Naive thymus-derived CD8-positive, alpha-beta T cell (primary cell): ENCODE data around the gene MYORG. TPM values are rescaled to one million over a fixed set of nuclear protein-coding genes. Genes with fewer than 3 reads are reported as not detected.

Experiments used
- ATAC-seq, 2 donors: fragments of 150-1000 bp; cut with Tn5 transposase in 1 of 2; sonication (Bioruptor Pico), chemical (Tn5 transposase) in 1 of 2; 1 replicate in 1 of 2; 2 replicates in 1 of 2; pipeline ENCODE4 v1.10.0; 2021; ENCODE audit warnings: mild to moderate bottlenecking in 2 of 2, moderate library complexity in 2 of 2
- POLR2A ChIA-PET: fragments of 350-600 bp; sonication (Branson Sonifier 250); formaldehyde crosslinking; loops from one replicate; lab custom pipeline; 2021; ENCODE audit warnings: antibody characterized with exemption; lab: Charles Lee
- DNase-seq, 10 donors: peaks; one replicate each; pipeline versions ENCODE4 v3.0.0 to v3.0.0-alpha.2; 2020 to 2022
- H3K27ac Mint-ChIP-seq, 10 donors: one replicate each; pipeline ENCODE4 v1.8.0; 2020 to 2022; ENCODE audit warnings: mild to moderate bottlenecking in 10 of 10, mixed read lengths in 10 of 10, moderate library complexity in 4 of 10, inconsistent platforms in 1 of 10
- H3K27me3 Mint-ChIP-seq, 5 donors: one replicate each; pipeline ENCODE4 v1.8.0; 2021 to 2022; ENCODE audit warnings: mixed read lengths in 5 of 5
- H3K36me3 Mint-ChIP-seq, 3 donors: one replicate each; pipeline ENCODE4 v1.8.0; 2020 to 2022; ENCODE audit warnings: mixed read lengths in 3 of 3, mild to moderate bottlenecking in 2 of 3, inconsistent platforms in 1 of 3
- H3K4me1 Mint-ChIP-seq, 4 donors: one replicate each; pipeline ENCODE4 v1.8.0; 2021 to 2022; ENCODE audit warnings: mixed read lengths in 4 of 4
- H3K4me3 Mint-ChIP-seq, 10 donors: one replicate each; pipeline ENCODE4 v1.8.0; 2020 to 2022; ENCODE audit warnings: mild to moderate bottlenecking in 10 of 10, mixed read lengths in 10 of 10, moderate library complexity in 6 of 10, inconsistent platforms in 1 of 10
- H3K9me3 Mint-ChIP-seq, 9 donors: one replicate each; pipeline ENCODE4 v1.8.0; 2020 to 2022; ENCODE audit warnings: mixed read lengths in 9 of 9, mild to moderate bottlenecking in 3 of 9, inconsistent platforms in 1 of 9, moderate library complexity in 1 of 9
- polyA plus RNA-seq, 3 donors: library from polyadenylated mRNA; unstranded; fragments of 300-500 nt; fragmentation: Illumina TruSeq; gene quantifications; one replicate each; pipeline ENCODE4 v1.2.3, GENCODE V29; 2021
- total RNA-seq, 8 experiments: library from RNA in 2 of 8; stranded (reverse) in 2 of 8; gene quantifications; one replicate each; pipeline ENCODE4 v1.2.3 and lab custom pipeline; 2021 to 2026

Gene MYORG
- total and polyA plus RNA-seq, 5 experiments from 2014 or later = 0.17 to 1.5 (median 0.39) TPM

DNA sequence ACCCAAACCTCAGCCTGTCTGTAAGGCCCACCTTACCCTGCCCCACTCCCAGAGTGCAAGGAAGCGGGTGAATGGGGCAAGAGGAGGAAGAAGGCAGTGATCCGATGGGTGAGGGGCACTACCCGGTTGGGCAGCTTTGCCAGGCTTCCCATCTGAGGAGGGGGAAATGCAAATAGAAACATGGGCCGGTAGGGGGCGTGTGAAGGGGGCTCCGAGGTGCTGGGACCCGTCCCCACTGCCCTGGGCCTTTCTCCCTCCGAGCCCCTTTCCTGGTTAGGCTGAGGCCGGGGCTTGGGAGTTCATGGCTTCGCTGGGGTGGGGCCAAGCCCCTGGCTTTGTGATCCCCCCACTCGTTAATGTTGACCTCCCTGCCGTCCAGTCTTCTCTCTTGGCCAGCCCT is 23.6 kb upstream of the MYORG start:
- H3K27me3 Mint-ChIP-seq = no peaks in the 10 kb centered on the region
- H3K27ac Mint-ChIP-seq = no peak overlapping the region
- H3K9me3 Mint-ChIP-seq = no peaks in the 10 kb centered on the region
- no peak for DNase-seq
- peaks cover 0 to 2% (median 0%) of the 10 kb centered on the region in 4 donors for H3K4me1 Mint-ChIP-seq
- no peak overlapping the region for H3K4me3 Mint-ChIP-seq
- H3K36me3 Mint-ChIP-seq = peaks cover 0 to 37% (median 13%) of the 10 kb centered on the region in 3 donors
- POLR2A ChIA-PET = interaction anchor here (0.6 kb wide), 1 partner anchor 15 kb away, joined by 5 read pairs; no protein-coding TSS in a partner anchor
- ATAC-seq = no peak

DNA sequence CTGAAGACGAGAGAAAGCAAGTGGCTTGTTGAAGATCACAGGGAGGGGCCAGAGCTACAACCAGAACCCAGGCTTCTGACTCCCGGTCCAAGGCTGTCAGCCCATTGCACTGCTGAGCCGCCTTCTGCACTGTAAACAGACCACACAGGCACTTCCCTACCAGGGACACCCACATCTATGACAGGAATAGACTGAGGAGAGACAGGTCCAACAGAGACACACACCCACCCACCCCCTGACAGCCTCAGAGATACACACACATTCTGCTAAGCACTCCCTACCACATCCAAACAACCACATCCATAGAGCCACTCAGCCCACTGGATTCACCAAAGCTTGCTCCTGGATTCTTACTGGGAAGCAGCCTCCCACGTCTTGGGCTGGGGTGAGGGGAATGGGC is 23.0 kb upstream of the MYORG start:
- Mint-ChIP-seq H3K9me3 (no peaks in the 10 kb centered on the region), H3K4me3 (no peak overlapping the region), H3K4me1 (peaks cover 0 to 2% (median 0%) of the 10 kb centered on the region in 4 donors), H3K36me3 (peaks cover 0 to 33% (median 10%) of the 10 kb centered on the region in 3 donors), H3K27me3 (no peaks in the 10 kb centered on the region), H3K27ac (peak overlapping the region in 1 of 10 donors; percentile 16)
- POLR2A ChIA-PET = no interaction called here
- ATAC-seq (no peak), DNase-seq (no peak)

DNA sequence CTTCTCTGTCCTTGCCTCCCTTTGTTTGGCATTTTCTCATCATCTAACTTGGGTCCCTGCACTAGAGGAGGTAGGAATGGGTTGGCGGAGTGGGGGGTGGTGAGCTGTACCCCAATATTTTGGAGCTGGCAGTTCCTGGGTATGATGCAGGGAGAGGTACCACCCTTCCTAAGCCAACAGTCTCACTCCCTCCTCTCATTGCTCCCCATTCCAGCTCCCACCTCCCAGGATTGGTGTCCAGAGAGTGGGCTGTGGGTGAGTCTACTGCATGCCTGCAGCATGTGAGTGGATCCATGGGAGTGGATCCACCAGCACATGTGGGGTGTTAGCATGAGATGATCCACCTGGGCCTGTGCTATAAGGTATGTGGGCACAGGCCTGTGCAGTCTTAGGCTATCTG is 22.2 kb upstream of the MYORG start:
- Mint-ChIP-seq H3K27ac (no peak overlapping the region), H3K9me3 (no peaks in the 10 kb centered on the region), H3K36me3 (peaks cover 0 to 30% (median 10%) of the 10 kb centered on the region in 3 donors), H3K27me3 (no peaks in the 10 kb centered on the region), H3K4me1 (peaks cover 0 to 2% (median 0%) of the 10 kb centered on the region in 4 donors), H3K4me3 (no peak overlapping the region)
- POLR2A ChIA-PET = no interaction called here
- no peak for ATAC-seq
- DNase-seq = no peak

DNA sequence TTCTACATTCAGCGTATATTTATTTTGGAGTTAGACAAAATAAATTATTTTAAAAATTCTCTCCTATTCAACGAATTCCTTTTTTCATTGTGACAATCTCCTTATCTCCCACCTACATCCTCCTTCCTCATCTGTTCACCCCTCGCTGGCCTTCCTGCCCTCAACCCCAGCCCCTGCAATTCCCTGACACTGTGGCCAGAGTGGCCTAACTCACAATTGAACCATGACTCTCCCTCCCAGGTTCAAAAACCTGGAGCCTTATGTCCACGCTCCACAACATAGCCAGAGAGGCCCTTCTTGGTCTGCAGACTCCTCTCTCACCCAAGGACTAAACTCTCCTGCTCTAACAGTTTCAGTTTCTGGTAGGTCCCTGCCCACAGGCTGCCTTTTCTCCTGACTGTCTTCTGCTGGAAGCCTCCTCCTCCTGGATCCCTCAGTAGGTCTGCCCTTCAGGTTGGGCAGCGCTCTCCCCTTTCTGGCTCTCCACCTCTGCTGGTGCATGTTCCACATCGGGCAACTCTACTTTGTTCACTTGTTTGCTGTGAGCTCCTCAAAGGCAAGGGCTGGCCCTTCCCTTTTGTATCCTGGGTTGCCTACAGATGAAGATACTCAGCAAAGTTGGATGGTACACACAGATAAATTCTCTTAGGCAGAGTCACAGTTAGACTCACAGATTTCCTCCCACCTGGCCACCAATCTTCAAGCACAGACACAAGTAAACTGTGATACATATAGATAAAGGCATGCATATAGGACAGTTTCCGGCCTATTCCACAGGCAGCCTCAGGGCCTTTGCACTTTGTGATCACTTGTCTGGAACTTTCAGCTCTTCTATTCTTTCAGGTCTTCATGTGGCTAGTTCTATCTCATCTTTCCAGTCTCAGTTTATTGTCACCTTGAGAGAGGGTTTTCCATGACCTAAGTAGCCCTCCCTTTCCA is 19.8 kb upstream of the MYORG start:
- Mint-ChIP-seq H3K27ac (no peak overlapping the region), H3K4me1 (peaks cover 0 to 2% (median 0%) of the 10 kb centered on the region in 4 donors), H3K36me3 (peaks cover 0 to 13% (median 8%) of the 10 kb centered on the region in 3 donors), H3K27me3 (peaks cover 0 to 4% (median 0%) of the 10 kb centered on the region in 5 donors), H3K4me3 (no peak overlapping the region), H3K9me3 (no peaks in the 10 kb centered on the region)
- no peak for DNase-seq
- ATAC-seq = no peak
- POLR2A ChIA-PET = no interaction called here

DNA sequence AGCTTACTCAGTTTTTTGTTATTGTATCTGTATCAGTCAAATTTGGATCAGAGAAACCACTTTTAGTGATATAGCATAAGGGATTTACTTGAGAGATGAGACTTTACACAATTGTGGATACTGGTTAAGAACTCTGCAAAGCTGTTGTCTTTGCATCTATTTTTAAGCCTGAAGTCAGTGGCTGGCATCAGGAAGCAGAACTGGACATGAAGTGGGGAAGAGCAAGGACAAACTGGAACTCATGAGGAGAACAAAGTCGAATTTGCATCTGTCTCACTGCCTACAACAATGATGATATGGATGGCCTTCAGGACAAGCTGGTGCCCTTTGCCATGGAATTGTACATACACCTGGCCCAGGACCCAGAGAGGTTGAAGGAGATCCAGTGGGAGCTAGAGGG is 15.8 kb upstream of the MYORG start:
- DNase-seq (no peak), ATAC-seq (no peak)
- H3K9me3 Mint-ChIP-seq = no peaks in the 10 kb centered on the region
- H3K4me3 Mint-ChIP-seq = no peak overlapping the region
- H3K36me3 Mint-ChIP-seq = peaks cover 0 to 4% (median 2%) of the 10 kb centered on the region in 3 donors
- H3K27me3 Mint-ChIP-seq = peaks cover 0 to 15% (median 0%) of the 10 kb centered on the region in 5 donors
- POLR2A ChIA-PET = interaction anchor here (1.0 kb wide), 1 partner anchor 12 kb away, joined by 3 read pairs; no protein-coding TSS in a partner anchor
- H3K27ac Mint-ChIP-seq = no peak overlapping the region
- H3K4me1 Mint-ChIP-seq = no peaks in the 10 kb centered on the region

DNA sequence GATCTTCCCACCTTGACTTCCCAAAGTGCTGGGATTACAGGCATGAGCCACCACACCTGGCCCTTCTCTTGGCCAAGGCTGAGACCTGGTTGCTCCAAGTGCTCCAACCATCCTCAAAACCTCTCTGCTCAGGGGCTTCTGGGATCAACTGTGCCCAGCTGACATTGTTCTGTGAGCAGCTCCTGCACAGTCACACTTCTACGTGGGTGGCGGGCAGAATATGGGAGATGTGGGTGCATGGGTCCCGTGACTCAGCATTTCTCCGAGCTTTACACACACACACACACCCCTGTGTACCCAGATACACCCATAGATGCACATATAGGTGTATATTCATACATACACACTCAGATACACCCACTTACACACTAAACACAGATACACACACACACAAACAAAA is 10.5 kb upstream of the MYORG start:
- DNase-seq (no peak), ATAC-seq (no peak)
- peaks cover 0 to 4% (median 2%) of the 10 kb centered on the region in 3 donors for H3K36me3 Mint-ChIP-seq
- peaks cover 0 to 6% (median 3%) of the 10 kb centered on the region in 4 donors for H3K4me1 Mint-ChIP-seq
- POLR2A ChIA-PET = no interaction called here
- H3K9me3 Mint-ChIP-seq = no peaks in the 10 kb centered on the region
- H3K27ac Mint-ChIP-seq = no peak overlapping the region
- peaks cover 0 to 12% (median 0%) of the 10 kb centered on the region in 5 donors for H3K27me3 Mint-ChIP-seq
- H3K4me3 Mint-ChIP-seq = no peak overlapping the region

DNA sequence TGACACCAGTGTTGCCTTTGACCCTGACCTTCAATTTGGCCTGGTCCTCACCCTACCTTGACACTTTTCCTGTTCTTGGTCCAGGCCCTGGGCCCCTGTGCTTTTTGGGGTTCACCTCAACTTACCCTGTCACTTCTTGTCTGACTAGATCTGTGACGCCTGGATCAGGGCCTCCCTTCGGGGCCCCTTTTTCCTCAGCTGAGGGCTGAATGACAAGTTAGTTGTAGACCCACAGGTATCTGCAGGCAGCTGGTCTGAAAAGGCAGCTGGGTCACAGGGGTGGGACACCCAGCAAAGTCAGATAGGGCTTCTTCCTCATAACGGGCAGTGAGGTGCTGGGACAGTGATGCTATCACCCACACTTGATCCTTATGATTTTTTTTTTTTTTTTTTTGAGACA is 10.0 kb upstream of the MYORG start:
- H3K9me3 Mint-ChIP-seq = no peaks in the 10 kb centered on the region
- no peak overlapping the region for H3K4me3 Mint-ChIP-seq
- POLR2A ChIA-PET = no interaction called here
- H3K4me1 Mint-ChIP-seq = peaks cover 2 to 8% (median 5%) of the 10 kb centered on the region in 4 donors
- DNase-seq (no peak), ATAC-seq (no peak)
- H3K27me3 Mint-ChIP-seq = peaks cover 0 to 12% (median 0%) of the 10 kb centered on the region in 5 donors
- H3K36me3 Mint-ChIP-seq = peaks cover 0 to 4% (median 2%) of the 10 kb centered on the region in 3 donors
- no peak overlapping the region for H3K27ac Mint-ChIP-seq

DNA sequence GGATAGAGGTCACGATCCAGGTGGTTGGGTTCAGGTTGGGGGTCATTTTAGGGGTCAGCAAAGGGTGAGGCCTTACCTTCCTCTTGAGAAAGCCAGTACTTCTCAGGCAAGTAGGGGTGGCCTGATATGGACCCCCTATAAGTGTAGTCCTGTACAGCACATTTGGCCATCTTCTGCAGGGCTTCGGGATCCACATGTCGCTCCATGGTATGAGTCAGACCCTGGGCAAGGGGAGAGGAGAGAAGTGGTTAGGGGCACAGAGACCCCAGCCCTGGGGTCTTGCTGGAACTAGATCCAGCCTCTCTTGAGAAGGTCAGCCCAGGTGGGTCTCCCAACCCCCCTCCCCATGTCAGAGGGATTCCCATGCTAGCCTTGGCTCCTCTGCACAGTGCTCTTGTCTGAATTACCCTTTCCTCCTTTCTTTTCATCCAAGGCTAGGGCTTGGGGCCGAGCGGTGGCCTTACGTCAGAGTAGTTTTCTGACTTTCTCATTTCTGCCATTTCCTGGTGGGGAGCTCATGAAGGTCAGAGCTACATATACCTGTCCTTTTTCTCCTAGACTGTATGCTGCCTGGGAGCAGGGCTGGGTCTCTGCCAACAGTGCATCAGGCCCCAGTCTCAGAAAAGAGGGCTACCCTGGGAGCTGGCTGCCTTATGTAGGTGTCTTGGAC is 9.0 kb upstream of the MYORG start:
- peaks cover 0 to 3% (median 0%) of the 10 kb centered on the region in 5 donors for H3K27me3 Mint-ChIP-seq
- no peak overlapping the region for H3K4me3 Mint-ChIP-seq
- ATAC-seq (no peak), DNase-seq (no peak)
- POLR2A ChIA-PET = interaction anchor here (0.7 kb wide), 1 partner anchor 15 kb away, joined by 5 read pairs; no protein-coding TSS in a partner anchor
- peak overlapping the region in 1 of 10 donors; percentile 13 for H3K27ac Mint-ChIP-seq
- peaks cover 0 to 4% (median 2%) of the 10 kb centered on the region in 3 donors for H3K36me3 Mint-ChIP-seq
- H3K4me1 Mint-ChIP-seq = peaks cover 10 to 18% (median 13%) of the 10 kb centered on the region in 4 donors
- H3K9me3 Mint-ChIP-seq = no peaks in the 10 kb centered on the region

DNA sequence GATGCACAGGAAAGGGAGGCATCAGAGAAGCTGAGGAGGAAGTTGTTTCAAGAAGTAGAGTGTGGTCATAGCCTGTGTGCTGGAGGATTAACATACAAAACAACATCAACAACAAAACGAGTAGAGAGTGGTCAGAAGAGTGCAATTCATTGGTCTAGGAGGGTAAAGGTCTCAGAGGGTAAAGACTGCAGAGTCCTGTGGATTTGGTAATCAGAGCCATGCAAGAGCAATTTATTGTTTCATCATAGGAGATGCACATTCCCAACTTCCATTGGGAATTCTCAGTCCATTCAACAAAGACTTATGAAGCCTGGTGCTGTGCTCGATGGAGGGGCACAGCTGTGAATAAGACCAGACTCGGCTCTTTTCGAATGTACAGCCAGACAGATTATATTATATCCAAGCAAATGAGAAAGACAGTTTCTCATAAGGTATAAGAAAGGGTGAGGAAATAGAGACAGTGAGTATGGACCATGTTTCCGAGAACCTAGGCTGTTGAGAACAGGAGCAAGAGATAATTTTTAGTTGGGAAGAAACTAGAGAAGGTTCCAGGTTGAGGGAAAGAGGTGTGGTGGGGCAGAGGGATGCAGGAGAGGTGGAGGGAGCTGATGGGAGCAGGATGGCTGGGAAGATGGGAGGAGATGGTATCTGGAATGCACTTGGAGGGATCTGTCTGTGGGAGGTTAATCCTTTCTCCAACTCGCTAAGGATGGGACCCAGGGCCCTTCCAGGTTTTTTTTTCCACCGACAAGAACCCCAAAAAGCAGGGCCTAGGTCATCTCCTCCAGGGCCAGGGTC is 7.9 kb upstream of the MYORG start:
- Mint-ChIP-seq H3K4me3 (no peak overlapping the region), H3K9me3 (no peaks in the 10 kb centered on the region), H3K27ac (no peak overlapping the region), H3K36me3 (peaks cover 0 to 4% (median 2%) of the 10 kb centered on the region in 3 donors), H3K4me1 (peaks cover 17 to 29% (median 24%) of the 10 kb centered on the region in 4 donors), H3K27me3 (peaks cover 0 to 3% (median 0%) of the 10 kb centered on the region in 5 donors)
- no peak for ATAC-seq
- POLR2A ChIA-PET = interaction anchor here (0.6 to 0.7 kb wide), 2 partner anchors 16 to 560 kb away, joined by 3 to 5 read pairs; no protein-coding TSS in a partner anchor
- no peak for DNase-seq

DNA sequence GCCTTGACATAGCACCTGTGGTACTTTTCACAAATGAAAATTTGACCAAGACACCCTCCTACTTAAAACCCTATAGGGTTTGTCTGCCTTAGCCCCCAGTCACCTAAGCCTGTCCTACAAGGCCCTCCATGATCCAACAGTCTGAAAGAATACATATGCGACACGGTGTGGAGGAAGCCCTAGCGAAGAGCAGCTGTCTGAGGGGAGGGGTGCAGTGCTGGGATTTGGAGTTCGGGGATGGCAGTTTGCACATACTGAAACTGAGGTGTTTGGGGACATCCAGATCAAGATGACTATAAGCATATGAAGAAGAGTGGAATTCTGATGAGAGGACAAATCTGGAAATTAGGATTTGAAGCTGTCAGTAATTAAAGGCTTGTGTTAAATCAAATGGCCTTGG is 7.2 kb upstream of the MYORG start:
- ATAC-seq (no peak), DNase-seq (no peak)
- H3K27me3 Mint-ChIP-seq = peaks cover 0 to 2% (median 0%) of the 10 kb centered on the region in 5 donors
- peaks cover 0 to 4% (median 2%) of the 10 kb centered on the region in 3 donors for H3K36me3 Mint-ChIP-seq
- H3K27ac Mint-ChIP-seq = no peak overlapping the region
- H3K4me1 Mint-ChIP-seq = peaks cover 22 to 36% (median 30%) of the 10 kb centered on the region in 4 donors
- H3K9me3 Mint-ChIP-seq = no peaks in the 10 kb centered on the region
- H3K4me3 Mint-ChIP-seq = no peak overlapping the region
- POLR2A ChIA-PET = no interaction called here

DNA sequence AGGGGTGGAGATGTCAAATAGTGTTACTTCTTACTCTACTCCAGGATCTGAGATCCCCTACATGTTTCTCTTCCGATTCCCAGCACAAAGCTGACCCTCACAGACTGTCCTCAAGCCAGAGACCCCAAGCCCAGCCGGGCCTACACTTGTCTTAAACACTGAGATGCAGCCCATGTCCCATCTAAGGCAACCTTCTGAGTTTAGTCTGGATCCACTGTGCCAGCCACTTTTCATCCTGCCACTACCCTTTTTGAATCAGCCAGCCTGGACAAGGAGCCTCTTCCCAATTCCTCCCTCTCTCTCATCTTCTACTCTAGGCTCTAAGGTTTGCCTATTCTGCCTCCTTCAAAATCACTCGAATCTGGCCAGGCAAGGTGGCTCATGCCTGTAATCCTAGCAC is 6.2 kb upstream of the MYORG start:
- POLR2A ChIA-PET = interaction anchor here (0.6 to 0.7 kb wide), 2 partner anchors 681 to 1770 kb away, joined by 4 to 5 read pairs; no protein-coding TSS in a partner anchor
- Mint-ChIP-seq H3K27ac (no peak overlapping the region), H3K4me3 (peak overlapping the region in 2 of 10 donors; percentile 4 to 69), H3K36me3 (no peaks in the 10 kb centered on the region), H3K27me3 (no peaks in the 10 kb centered on the region), H3K9me3 (no peaks in the 10 kb centered on the region), H3K4me1 (peaks cover 26 to 41% (median 35%) of the 10 kb centered on the region in 4 donors)
- DNase-seq = no peak
- ATAC-seq = no peak

DNA sequence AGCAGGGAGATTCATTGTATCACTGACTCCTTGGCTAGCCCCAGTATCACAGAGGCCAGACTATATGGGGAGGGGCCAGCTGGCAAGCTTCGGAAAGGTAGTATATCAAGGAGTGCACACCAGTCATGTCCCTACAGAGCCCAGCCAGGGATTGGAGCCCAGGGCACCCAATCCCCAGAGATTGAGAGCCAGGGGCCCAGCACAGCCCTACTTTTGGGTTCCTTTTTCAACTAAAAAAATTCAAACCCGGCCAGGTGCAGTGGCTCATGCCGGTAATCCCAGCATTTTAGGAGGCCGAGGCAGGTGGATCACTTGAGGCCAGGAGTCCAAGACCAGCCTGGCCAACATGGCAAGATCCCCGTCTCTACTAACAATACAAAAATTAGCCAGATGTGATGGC is 5.4 kb upstream of the MYORG start:
- H3K4me1 Mint-ChIP-seq = peaks cover 27 to 45% (median 38%) of the 10 kb centered on the region in 4 donors
- DNase-seq (no peak), ATAC-seq (no peak)
- peak overlapping the region in 9 of 10 donors; percentile 42 to 97 (median 90) for H3K4me3 Mint-ChIP-seq
- POLR2A ChIA-PET = interaction anchor here (0.7 kb wide), 1 partner anchor 142 kb away, joined by 3 read pairs; no protein-coding TSS in a partner anchor
- no peaks in the 10 kb centered on the region for H3K36me3 Mint-ChIP-seq
- no peaks in the 10 kb centered on the region for H3K27me3 Mint-ChIP-seq
- no peaks in the 10 kb centered on the region for H3K9me3 Mint-ChIP-seq
- peak overlapping the region in 4 of 10 donors; percentile 75 to 89 (median 88) for H3K27ac Mint-ChIP-seq
